ENCODE data around the gene VAT1L. TPM values are rescaled to one million over a fixed set of nuclear protein-coding genes. Genes with fewer than 3 reads are reported as not detected.

VAT1L gene
- total and polyA plus RNA-seq, 2 donors (not counting 1 experiment from before 2014, with no cell fraction given): not detected

DNA sequence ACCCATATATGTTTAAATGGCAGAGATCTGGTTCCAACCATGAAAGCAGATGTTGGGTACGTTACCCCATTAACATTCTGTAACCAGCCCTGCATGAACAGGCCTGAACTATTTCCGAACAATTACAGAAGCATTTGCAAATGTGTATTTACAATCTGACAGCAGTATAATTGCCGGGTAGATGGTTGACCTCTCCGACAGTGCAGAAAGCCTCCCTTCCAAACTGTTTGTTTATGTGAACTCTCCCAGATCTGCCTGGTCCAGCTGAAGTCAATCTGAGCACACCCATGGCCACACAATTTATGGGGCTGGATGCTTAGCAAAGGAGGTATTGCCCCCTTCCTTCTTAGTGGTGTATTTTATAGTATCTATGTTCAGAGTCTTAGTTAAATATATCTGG lies 44.2 kb upstream of the VAT1L start:
- TF ChIP-seq, protein P1, sequence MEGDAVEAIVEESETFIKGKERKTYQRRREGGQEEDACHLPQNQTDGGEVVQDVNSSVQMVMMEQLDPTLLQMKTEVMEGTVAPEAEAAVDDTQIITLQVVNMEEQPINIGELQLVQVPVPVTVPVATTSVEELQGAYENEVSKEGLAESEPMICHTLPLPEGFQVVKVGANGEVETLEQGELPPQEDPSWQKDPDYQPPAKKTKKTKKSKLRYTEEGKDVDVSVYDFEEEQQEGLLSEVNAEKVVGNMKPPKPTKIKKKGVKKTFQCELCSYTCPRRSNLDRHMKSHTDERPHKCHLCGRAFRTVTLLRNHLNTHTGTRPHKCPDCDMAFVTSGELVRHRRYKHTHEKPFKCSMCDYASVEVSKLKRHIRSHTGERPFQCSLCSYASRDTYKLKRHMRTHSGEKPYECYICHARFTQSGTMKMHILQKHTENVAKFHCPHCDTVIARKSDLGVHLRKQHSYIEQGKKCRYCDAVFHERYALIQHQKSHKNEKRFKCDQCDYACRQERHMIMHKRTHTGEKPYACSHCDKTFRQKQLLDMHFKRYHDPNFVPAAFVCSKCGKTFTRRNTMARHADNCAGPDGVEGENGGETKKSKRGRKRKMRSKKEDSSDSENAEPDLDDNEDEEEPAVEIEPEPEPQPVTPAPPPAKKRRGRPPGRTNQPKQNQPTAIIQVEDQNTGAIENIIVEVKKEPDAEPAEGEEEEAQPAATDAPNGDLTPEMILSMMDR (IDR thresholded peaks at IDR 0.05): no peak
- no peak for TF ChIP-seq EZH2 (IDR thresholded peaks at IDR 0.05; ENCODE audit: borderline replicate concordance, insufficient read depth, low read depth, low read length, poor library complexity, severe bottlenecking)
- POLR2A ChIA-PET: no interaction called here

GRCh38 chr16:77745972-77746371 lies 42.4 kb upstream of the VAT1L start:
- WGBS (ENCODE audit: insufficient coverage): no CpG with 5 or more reads among the region's 1 CpG
- POLR2A ChIA-PET: no interaction called here

More for the DNA sequence above, 44.2 kb upstream of the VAT1L start:
- CTCF ChIA-PET: no interaction called here
- Histone ChIP-seq H4K20me1 (ENCODE audit: control insufficient read depth, insufficient read depth, low read length, poor library complexity, severe bottlenecking) (no peaks in the 10 kb centered on the region), H3K79me2 (ENCODE audit: control insufficient read depth, insufficient read depth, low read length) (no peaks in the 10 kb centered on the region), H3K4me2 (replicated peaks; ENCODE audit: low read depth, low read length, poor library complexity, severe bottlenecking) (no peak overlapping the region), H3K27me3 (replicated peaks in 1 of 4; ENCODE audit: control extremely low read depth in 1 of 4, control insufficient read depth in 3 of 4, insufficient read depth in 4 of 4, low read length in 3 of 4) (no peaks in the 10 kb centered on the region), H3K27ac (ENCODE audit: low read length in 2 of 2) (no peak overlapping the region), H2AFZ (ENCODE audit: insufficient read depth, low read depth, low read length, poor library complexity, severe bottlenecking) (no peak overlapping the region), H3K36me3 (replicated peaks in 1 of 2; ENCODE audit: control extremely low read depth in 1 of 2, control insufficient read depth in 1 of 2, extremely low read depth in 1 of 2, insufficient read depth in 2 of 2, low read length in 1 of 2) (no peaks in the 10 kb centered on the region), H3K4me1 (ENCODE audit: control insufficient read depth in 2 of 2, insufficient read depth in 2 of 2, low read length in 2 of 2) (peaks cover 8 to 9% of the 10 kb centered on the region in 2 donors), H3K9ac (ENCODE audit: low read length) (no peak overlapping the region), H3K9me3 (ENCODE audit: control extremely low read depth in 1 of 3, control insufficient read depth in 2 of 3, insufficient read depth in 1 of 3, low read length in 2 of 3) (no peaks in the 10 kb centered on the region), H3K4me3 (ENCODE audit: control extremely low read depth in 1 of 5, extremely low read depth in 1 of 5, insufficient read depth in 1 of 5, low read depth in 2 of 5, low read length in 4 of 5) (no peak overlapping the region)
- no peaks in the 10 kb centered on the region for H3K9me3 Mint-ChIP-seq (ENCODE audit: insufficient read depth)
- no peak overlapping the region for H3K27ac Mint-ChIP-seq
- intact Hi-C loops (cut with micrococcal nuclease): no loop called here
- no peak overlapping the region for H3K4me3 Mint-ChIP-seq
- 92% methylated on average over 2 of the region's 4 CpGs for WGBS (ENCODE audit: insufficient coverage)
- DNase-seq (no peak), ATAC-seq (ENCODE audit: low read depth) (no peak)
- no peaks in the 10 kb centered on the region for H3K27me3 Mint-ChIP-seq
- peaks cover 5% of the 10 kb centered on the region for H3K4me1 Mint-ChIP-seq

More at GRCh38 chr16:77745972-77746371, 42.4 kb upstream of the VAT1L start:
- no peaks in the 10 kb centered on the region for H3K9me3 ChIP-seq (ENCODE audit: control extremely low read depth in 1 of 3, control insufficient read depth in 2 of 3, insufficient read depth in 1 of 3, low read length in 2 of 3)
- no peaks in the 10 kb centered on the region for H3K27me3 ChIP-seq (replicated peaks in 1 of 4; ENCODE audit: control extremely low read depth in 1 of 4, control insufficient read depth in 3 of 4, insufficient read depth in 4 of 4, low read length in 3 of 4)
- no peak for DNase-seq
- intact Hi-C loops (cut with micrococcal nuclease): no loop called here
- H3K9ac ChIP-seq (ENCODE audit: low read length): no peak overlapping the region
- no peaks in the 10 kb centered on the region for H3K4me1 ChIP-seq (ENCODE audit: control insufficient read depth in 2 of 2, insufficient read depth in 2 of 2, low read length in 2 of 2)
- Mint-ChIP-seq H3K27me3 (peaks cover 7% of the 10 kb centered on the region), H3K27ac (no peak overlapping the region), H3K4me3 (no peak overlapping the region), H3K9me3 (ENCODE audit: insufficient read depth) (no peaks in the 10 kb centered on the region), H3K4me1 (no peaks in the 10 kb centered on the region)
- no peak overlapping the region for H3K4me3 ChIP-seq (ENCODE audit: control extremely low read depth in 1 of 5, extremely low read depth in 1 of 5, insufficient read depth in 1 of 5, low read depth in 2 of 5, low read length in 4 of 5)
- no peaks in the 10 kb centered on the region for H3K79me2 ChIP-seq (ENCODE audit: control insufficient read depth, insufficient read depth, low read length)
- no peak overlapping the region for H3K27ac ChIP-seq (ENCODE audit: low read length in 2 of 2)
- ATAC-seq (ENCODE audit: low read depth): no peak
- H3K36me3 ChIP-seq (replicated peaks in 1 of 2; ENCODE audit: control extremely low read depth in 1 of 2, control insufficient read depth in 1 of 2, extremely low read depth in 1 of 2, insufficient read depth in 2 of 2, low read length in 1 of 2): no peaks in the 10 kb centered on the region
- no peak overlapping the region for H3K4me2 ChIP-seq (replicated peaks; ENCODE audit: low read depth, low read length, poor library complexity, severe bottlenecking)
- CTCF ChIA-PET: no interaction called here
- TF ChIP-seq, protein P1 (IDR thresholded peaks at IDR 0.05): no peak
- TF ChIP-seq EZH2 (IDR thresholded peaks at IDR 0.05; ENCODE audit: borderline replicate concordance, insufficient read depth, low read depth, low read length, poor library complexity, severe bottlenecking): no peak
- H4K20me1 ChIP-seq (ENCODE audit: control insufficient read depth, insufficient read depth, low read length, poor library complexity, severe bottlenecking): no peaks in the 10 kb centered on the region
- H2AFZ ChIP-seq (ENCODE audit: insufficient read depth, low read depth, low read length, poor library complexity, severe bottlenecking): no peak overlapping the region

Measured in B cell (primary cell).